Activated T-cell treated with anti-CD3 and anti-CD28 coated beads, Interleukin-2, amount 50 U/mL, for 4 hours (primary cell): Measurements from ENCODE around the gene RIC3. TPM values are rescaled to one million over a fixed set of nuclear protein-coding genes. Genes with fewer than 3 reads are reported as not detected.
A peak's percentile ranks its signal among the peaks of the same experiment; 100 is the strongest.

Source experiments
- ATAC-seq, 2 donors: fragments of 200-7000 bp; cut with Tn5 transposase; one replicate each; pipeline ENCODE4 v1.10.0; 2021
- DNase-seq: peaks from one replicate; pipeline ENCODE4 v3.0.0-alpha.2; 2020
- H3K27me3 Mint-ChIP-seq: one replicate; pipeline ENCODE4 v1.8.0; 2021; ENCODE audit warnings: low read depth, mixed read lengths
- H3K36me3 Mint-ChIP-seq: one replicate; pipeline ENCODE4 v1.8.0; 2022; ENCODE audit warnings: mixed read lengths; ENCODE audit not compliant: insufficient read depth
- H3K4me1 Mint-ChIP-seq: one replicate; pipeline ENCODE4 v1.8.0; 2021; ENCODE audit warnings: low read depth, mixed read lengths
- H3K4me3 Mint-ChIP-seq: one replicate; pipeline ENCODE4 v1.8.0; 2021; ENCODE audit warnings: mild to moderate bottlenecking, moderate library complexity, mixed read lengths
- H3K9me3 Mint-ChIP-seq: one replicate; pipeline ENCODE4 v1.8.0; 2021; ENCODE audit warnings: mixed read lengths
- total RNA-seq, 3 donors: library from RNA; stranded (reverse); gene quantifications; one replicate each; pipeline ENCODE4 v1.2.1, GENCODE V29; 2021

Gene RIC3
- total RNA-seq, 3 donors from 2014 or later, result 14.5 to 16.6 (median 15.2) TPM

GRCh38 chr11:8081591-8082250 is 87.1 kb downstream of the RIC3 start:
- Mint-ChIP-seq H3K9me3 (no peaks in the 10 kb centered on the region), H3K27me3 (peaks cover 61% of the 10 kb centered on the region), H3K4me1 (peaks cover 5% of the 10 kb centered on the region), H3K4me3 (peak overlapping the region; percentile 53), H3K36me3 (no peaks in the 10 kb centered on the region)
- no peak for DNase-seq
- peak; percentile 21 to 36 for ATAC-seq

GRCh38 chr11:8080674-8081590 is 87.9 kb downstream of the RIC3 start, which contains the start of gene TUB:
TUB (plus strand) TSS chr11:8081211; CDS start chr11:8081511, 300 bp downstream.
- ATAC-seq (peak; percentile 66 to 69), DNase-seq (no peak)
- H3K36me3 Mint-ChIP-seq, result no peaks in the 10 kb centered on the region
- no peaks in the 10 kb centered on the region for H3K9me3 Mint-ChIP-seq
- peaks cover 59% of the 10 kb centered on the region for H3K27me3 Mint-ChIP-seq
- peaks cover 5% of the 10 kb centered on the region for H3K4me1 Mint-ChIP-seq
- H3K4me3 Mint-ChIP-seq, result peak within 1 kb of the TSS; percentile 62

GRCh38 chr11:8080069-8080670 is 88.7 kb downstream of the RIC3 start:
- Mint-ChIP-seq H3K9me3 (no peaks in the 10 kb centered on the region), H3K4me3 (peak overlapping the region; percentile 62), H3K36me3 (no peaks in the 10 kb centered on the region), H3K27me3 (peaks cover 54% of the 10 kb centered on the region), H3K4me1 (peaks cover 5% of the 10 kb centered on the region)
- DNase-seq (no peak), ATAC-seq (no peak)

GRCh38 chr11:8079111-8079675 is 89.6 kb downstream of the RIC3 start:
- ATAC-seq, result no peak
- H3K36me3 Mint-ChIP-seq, result no peaks in the 10 kb centered on the region
- peaks cover 47% of the 10 kb centered on the region for H3K27me3 Mint-ChIP-seq
- peaks cover 5% of the 10 kb centered on the region for H3K4me1 Mint-ChIP-seq
- no peak overlapping the region for H3K4me3 Mint-ChIP-seq
- no peak for DNase-seq
- H3K9me3 Mint-ChIP-seq, result no peaks in the 10 kb centered on the region

GRCh38 chr11:8075119-8075726 is 93.6 kb downstream of the RIC3 start:
- H3K4me3 Mint-ChIP-seq, result no peak overlapping the region
- DNase-seq, result no peak
- peaks cover 19% of the 10 kb centered on the region for H3K27me3 Mint-ChIP-seq
- ATAC-seq, result peak in 1 of 2 donors; percentile 18
- H3K4me1 Mint-ChIP-seq, result no peaks in the 10 kb centered on the region
- no peaks in the 10 kb centered on the region for H3K36me3 Mint-ChIP-seq
- H3K9me3 Mint-ChIP-seq, result no peaks in the 10 kb centered on the region

GRCh38 chr11:8071616-8072581 is 96.9 kb downstream of the RIC3 start:
- Mint-ChIP-seq H3K4me3 (no peak overlapping the region), H3K9me3 (no peaks in the 10 kb centered on the region), H3K36me3 (no peaks in the 10 kb centered on the region), H3K4me1 (no peaks in the 10 kb centered on the region), H3K27me3 (peaks cover 5% of the 10 kb centered on the region)
- DNase-seq, result no peak
- ATAC-seq, result no peak

- H3K9me3 Mint-ChIP-seq, result no peaks in the 10 kb centered on the region
- H3K4me3 Mint-ChIP-seq, result no peak overlapping the region
- ATAC-seq, result peak in 1 of 2 donors; percentile 52
- no peaks in the 10 kb centered on the region for H3K4me1 Mint-ChIP-seq
- H3K27me3 Mint-ChIP-seq, result peaks cover 5% of the 10 kb centered on the region
- no peaks in the 10 kb centered on the region for H3K36me3 Mint-ChIP-seq
- DNase-seq, result no peak
These were observed 98.3 kb downstream of the RIC3 start for GRCh38 chr11:8070417-8071115.

- no peaks in the 10 kb centered on the region for H3K9me3 Mint-ChIP-seq
These were observed 99.1 kb downstream of the RIC3 start for GRCh38 chr11:8069771-8070170.

GRCh38 chr11:8068605-8069221 is 100.1 kb downstream of the RIC3 start:
- ATAC-seq (no peak), DNase-seq (no peak)
- Mint-ChIP-seq H3K27me3 (peaks cover 5% of the 10 kb centered on the region), H3K36me3 (no peaks in the 10 kb centered on the region), H3K4me1 (no peaks in the 10 kb centered on the region), H3K9me3 (no peaks in the 10 kb centered on the region), H3K4me3 (no peak overlapping the region)

More at GRCh38 chr11:8069771-8070170, 99.1 kb downstream of the RIC3 start:
- H3K36me3 Mint-ChIP-seq, result no peaks in the 10 kb centered on the region
- ATAC-seq, result no peak
- H3K27me3 Mint-ChIP-seq, result peaks cover 5% of the 10 kb centered on the region
- H3K4me3 Mint-ChIP-seq, result no peak overlapping the region
- no peak for DNase-seq
- H3K4me1 Mint-ChIP-seq, result no peaks in the 10 kb centered on the region

GRCh38 chr11:8067929-8068575 is 100.8 kb downstream of the RIC3 start:
- Mint-ChIP-seq H3K27me3 (peaks cover 3% of the 10 kb centered on the region), H3K4me1 (no peaks in the 10 kb centered on the region), H3K36me3 (no peaks in the 10 kb centered on the region), H3K9me3 (no peaks in the 10 kb centered on the region), H3K4me3 (no peak overlapping the region)
- ATAC-seq, result no peak
- DNase-seq, result no peak

GRCh38 chr11:8067567-8067928 is 101.3 kb downstream of the RIC3 start:
- DNase-seq (no peak), ATAC-seq (no peak)
- Mint-ChIP-seq H3K9me3 (no peaks in the 10 kb centered on the region), H3K27me3 (peaks cover 3% of the 10 kb centered on the region), H3K36me3 (no peaks in the 10 kb centered on the region), H3K4me3 (no peak overlapping the region), H3K4me1 (no peaks in the 10 kb centered on the region)

- DNase-seq, result no peak
- ATAC-seq, result no peak
- H3K36me3 Mint-ChIP-seq, result no peaks in the 10 kb centered on the region
- no peak overlapping the region for H3K4me3 Mint-ChIP-seq
- peaks cover 3% of the 10 kb centered on the region for H3K27me3 Mint-ChIP-seq
- no peaks in the 10 kb centered on the region for H3K9me3 Mint-ChIP-seq
- no peaks in the 10 kb centered on the region for H3K4me1 Mint-ChIP-seq
These were observed 101.8 kb downstream of the RIC3 start for GRCh38 chr11:8066911-8067455.
